ENCODE results near the gene RALGPS1. TPM values are rescaled to one million over a fixed set of nuclear protein-coding genes. Genes with fewer than 3 reads are reported as not detected.
A peak's percentile ranks its signal among the peaks of the same experiment; 100 is the strongest.

Gene RALGPS1
- total and polyA plus RNA-seq, 2 of the 13 experiments (the other 11 are each of a cell fraction or from before 2014, with no cell fraction given): 3.7 to 6.5 TPM

- TF ChIP-seq ZNF552 (CRISPR knock-in tag; IDR thresholded peaks at IDR 0.05; ENCODE audit: borderline replicate concordance) (no peak), HMGXB4 (CRISPR knock-in tag; IDR thresholded peaks at IDR 0.05; ENCODE audit: borderline replicate concordance in 1 of 2, low read depth in 1 of 2) (no peak)
These were observed 30.9 kb upstream of the RALGPS1 start (continued) for GRCh38 chr9:126883636-126884035.

- Histone ChIP-seq H3K27me3 (ENCODE audit: control insufficient read depth in 1 of 2, insufficient read depth in 2 of 2, low read length in 2 of 2) (no peaks in the 10 kb centered on the region), H3K27ac (ENCODE audit: extremely low read length, insufficient read depth, low read length) (peak overlapping the region; percentile 65), H3K9me3 (ENCODE audit: low read length) (no peaks in the 10 kb centered on the region), H3K9ac (ENCODE audit: insufficient read depth, low read depth, low read length) (no peak overlapping the region), H3K4me2 (ENCODE audit: low read depth, low read length) (peak overlapping the region; percentile 49), H3K36me3 (replicated peaks in 1 of 2; ENCODE audit: control insufficient read depth in 1 of 2, insufficient read depth in 2 of 2, low read length in 2 of 2) (peaks cover 8 to 19% of the 10 kb centered on the region in 2 experiments; a peak in 4 of 5 replicates), H2AFZ (ENCODE audit: low read length) (no peak overlapping the region), H3K79me2 (ENCODE audit: insufficient read depth, low read length) (no peaks in the 10 kb centered on the region), H3K4me3 (replicated peaks in 1 of 3; ENCODE audit: insufficient read depth in 1 of 3, low read depth in 2 of 3, low read length in 3 of 3) (no peak overlapping the region), H3K4me1 (ENCODE audit: insufficient read depth, low read length) (peaks cover 26% of the 10 kb centered on the region), H4K20me1 (ENCODE audit: insufficient read depth, low read length) (no peaks in the 10 kb centered on the region; the same call in 1 of the 2 replicates)
- ChIA-PET CTCF (ENCODE audit: low intra/inter-chr PET ratio, low total read pairs) (no interaction called here), POLR2A (no interaction called here)
- BruUV-seq (replicated peaks): no TSS peak
- ATAC-seq (peak; percentile 93), DNase-seq (ENCODE audit: low spot score) (peak; percentile 84), FAIRE-seq (peak; percentile 96)
- in situ Hi-C loops (cut with HindIII; ENCODE audit: extremely low pct_ligation_motif_present, low pct_unique_long_range_greater_than_20kb) (no loop called here), intact Hi-C loops (cut with micrococcal nuclease; ENCODE audit: unreplicated experiment) (no loop called here)
- 31% methylated on average over 6 of the region's 6 CpGs for WGBS (ENCODE audit: low lambda C conversion rate)
- TF ChIP-seq NR2C2 (CRISPR knock-in tag; IDR thresholded peaks at IDR 0.05; ENCODE audit: borderline replicate concordance) (peak; percentile 87), ASH2L (IDR thresholded peaks at IDR 0.05; ENCODE audit: insufficient read length, low read depth, low read length) (peak; percentile 36), KAT8 (CRISPR knock-in tag; IDR thresholded peaks at IDR 0.05) (peak; percentile 31; the same call in 1 of the 2 replicates), GABPA (IDR thresholded peaks at IDR 0.05; ENCODE audit: low read depth, low read length) (peak; percentile 59), GABPA (CRISPR knock-in tag; IDR thresholded peaks at IDR 0.05; ENCODE audit: low read depth) (peak; percentile 84), ZNF280B (CRISPR knock-in tag; IDR thresholded peaks at IDR 0.05; ENCODE audit: borderline replicate concordance) (no peak), RFX5 (IDR thresholded peaks at IDR 0.05; ENCODE audit: low read depth, low read length) (no peak), HOMEZ (CRISPR knock-in tag; IDR thresholded peaks at IDR 0.05; ENCODE audit: low read depth) (0 out of 2 replicates have a peak, but pooled peaks have one; percentile 13), CBX5 (CRISPR knock-in tag; IDR thresholded peaks at IDR 0.05; ENCODE audit: borderline replicate concordance) (0 out of 2 replicates have a peak, but pooled peaks have one; percentile 65), ZNF549 (CRISPR knock-in tag; IDR thresholded peaks at IDR 0.05) (peak; percentile 95)
These were observed 29.4 kb upstream of the RALGPS1 start for GRCh38 chr9:126885131-126885641.

Measured in HepG2 (cell line).